C4-2B (cell line): ENCODE results near the gene NME9.

Experiments
- CTCF ChIP-seq: fragments of 450-650 bp; conservative IDR thresholded peaks from 2 replicates; pipeline ENCODE4 v1.5.1; 2017; ENCODE audit warnings: mild to moderate bottlenecking
- ZFX ChIP-seq: fragments of 450-650 bp; IDR thresholded peaks from 2 replicates; pipeline ENCODE4 v1.6.1; 2017

DNA sequence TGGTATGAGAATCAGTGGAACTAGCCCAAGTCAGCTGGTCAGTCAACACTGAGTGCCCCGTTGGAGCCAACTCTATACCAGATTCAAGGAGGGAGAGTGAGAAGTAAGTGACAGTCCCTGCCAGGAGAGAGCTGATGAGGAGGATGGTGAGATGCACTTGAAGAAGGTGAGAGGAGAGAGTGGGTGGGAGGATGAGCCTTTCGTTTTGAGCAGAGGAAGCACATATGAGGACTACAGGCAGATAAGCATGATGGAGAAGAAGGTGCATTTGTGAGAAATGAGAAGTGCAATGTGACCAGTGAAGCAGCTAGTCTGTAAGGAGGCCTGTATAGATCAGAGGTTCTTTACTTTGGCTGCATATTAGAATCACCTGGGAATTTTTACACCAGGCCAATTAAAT is 40.4 kb downstream of the NME9 start:
- TF ChIP-seq CTCF (no peak), ZFX (no peak)
